GM13976 (cell line): ENCODE data around the gene CACNA2D3.

Experiments
- DNase-seq: peaks from one replicate; pipeline ENCODE4 v3.0.0; 2012; ENCODE audit warnings: low spot score
- in situ Hi-C: fragments of 300-500 bp; cut with MboI; formaldehyde crosslinking; loops from one replicate; pipeline ENCODE4 v1.12.0; 2022; ENCODE audit warnings: low sequenced_read_pairs, mixed read lengths, inconsistent platforms; ENCODE audit not compliant: unreplicated experiment
- TF ChIP-seq, protein P1 (sequence below): IDR thresholded peaks from 2 replicates; pipeline ENCODE4 v1.5.1; 2012; ENCODE audit warnings: borderline replicate concordance, mild to moderate bottlenecking; ENCODE audit not compliant: insufficient read depth; ENCODE audit errors: extremely low read depth, missing control alignments, control extremely low read depth

The CACNA2D3 gene

DNA sequence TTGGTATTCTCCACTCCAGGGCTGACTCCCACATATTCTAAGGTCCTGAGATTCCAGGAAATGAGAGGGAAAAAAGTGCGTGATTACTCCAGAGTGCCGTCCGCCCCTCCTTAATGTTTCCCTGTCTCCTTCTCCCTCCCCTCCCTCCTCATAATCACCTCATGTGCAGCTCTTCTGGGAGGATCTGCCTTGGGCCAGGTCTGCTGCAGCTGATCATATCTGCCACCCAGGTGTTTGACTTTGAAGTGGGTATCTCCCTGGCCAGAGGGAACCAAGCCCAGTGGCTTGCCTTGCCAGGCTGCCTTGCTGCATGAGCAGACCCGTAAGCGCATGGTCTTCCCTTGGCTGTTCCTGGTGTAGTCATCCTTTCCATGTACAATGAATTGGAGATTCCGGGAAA, 833.6 kb downstream of the CACNA2D3 start:
- TF ChIP-seq, protein P1, sequence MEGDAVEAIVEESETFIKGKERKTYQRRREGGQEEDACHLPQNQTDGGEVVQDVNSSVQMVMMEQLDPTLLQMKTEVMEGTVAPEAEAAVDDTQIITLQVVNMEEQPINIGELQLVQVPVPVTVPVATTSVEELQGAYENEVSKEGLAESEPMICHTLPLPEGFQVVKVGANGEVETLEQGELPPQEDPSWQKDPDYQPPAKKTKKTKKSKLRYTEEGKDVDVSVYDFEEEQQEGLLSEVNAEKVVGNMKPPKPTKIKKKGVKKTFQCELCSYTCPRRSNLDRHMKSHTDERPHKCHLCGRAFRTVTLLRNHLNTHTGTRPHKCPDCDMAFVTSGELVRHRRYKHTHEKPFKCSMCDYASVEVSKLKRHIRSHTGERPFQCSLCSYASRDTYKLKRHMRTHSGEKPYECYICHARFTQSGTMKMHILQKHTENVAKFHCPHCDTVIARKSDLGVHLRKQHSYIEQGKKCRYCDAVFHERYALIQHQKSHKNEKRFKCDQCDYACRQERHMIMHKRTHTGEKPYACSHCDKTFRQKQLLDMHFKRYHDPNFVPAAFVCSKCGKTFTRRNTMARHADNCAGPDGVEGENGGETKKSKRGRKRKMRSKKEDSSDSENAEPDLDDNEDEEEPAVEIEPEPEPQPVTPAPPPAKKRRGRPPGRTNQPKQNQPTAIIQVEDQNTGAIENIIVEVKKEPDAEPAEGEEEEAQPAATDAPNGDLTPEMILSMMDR = no peak
- in situ Hi-C loops = no loop called here
- DNase-seq = no peak

DNA sequence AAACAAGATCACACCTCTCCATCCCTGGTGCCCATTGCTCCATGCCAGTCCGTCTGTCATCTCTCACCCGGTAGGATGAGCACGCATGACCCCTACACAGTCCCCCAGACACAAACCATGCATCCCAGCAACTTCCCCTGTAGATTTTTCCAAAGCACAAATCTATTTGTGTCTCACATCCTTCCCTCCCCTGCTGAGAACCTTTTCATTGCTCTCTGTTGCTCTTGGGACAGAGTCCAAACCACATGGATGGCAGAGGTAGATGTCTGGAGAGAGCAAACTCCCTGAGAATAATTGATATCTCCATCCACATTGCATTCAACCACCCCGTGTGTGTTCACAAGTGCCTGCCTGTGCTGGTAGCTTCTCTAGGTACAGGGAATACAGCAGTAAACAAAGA, 835.4 kb downstream of the CACNA2D3 start:
- TF ChIP-seq, protein P1 = no peak
- no peak for DNase-seq
- in situ Hi-C loops = no loop called here

DNA sequence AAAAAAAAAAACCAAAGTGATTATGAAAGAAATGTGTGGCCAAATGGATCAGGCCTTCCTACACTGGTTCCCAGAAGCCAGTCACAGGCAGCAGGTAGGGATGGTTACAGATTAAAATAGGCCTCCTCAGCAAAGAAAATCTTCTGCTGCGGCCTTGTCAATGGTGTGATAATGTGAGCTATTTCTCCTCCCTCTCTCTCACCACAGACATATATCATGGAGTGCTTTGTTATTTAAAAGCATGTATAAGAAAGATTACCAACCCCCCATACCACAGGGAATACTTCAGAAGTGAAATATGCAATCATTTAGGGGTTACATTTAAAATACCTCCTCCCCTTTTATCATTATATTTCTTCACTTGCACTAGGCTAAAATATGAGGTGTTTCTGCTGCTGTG, 837.7 kb downstream of the CACNA2D3 start:
- TF ChIP-seq, protein P1 = no peak
- in situ Hi-C loops = no loop called here
- no peak for DNase-seq

DNA sequence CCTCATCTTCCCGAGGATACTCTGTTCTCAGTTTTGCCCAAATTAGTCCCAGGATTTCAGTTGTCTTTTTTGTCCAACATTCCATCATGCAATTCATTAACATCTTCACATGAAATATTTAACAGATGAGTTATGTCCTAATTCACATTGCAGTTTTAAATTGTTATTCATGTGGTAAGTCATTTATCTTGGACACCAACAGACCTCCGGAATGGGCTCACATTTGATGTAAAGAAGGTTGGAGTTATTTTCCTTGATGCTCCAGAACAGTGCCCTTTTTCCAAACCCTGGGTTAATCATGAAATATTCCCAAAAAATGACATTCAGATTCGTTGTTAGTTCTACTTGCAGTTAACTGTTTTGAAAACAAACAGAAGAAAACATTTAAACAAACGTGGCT, 838.3 kb downstream of the CACNA2D3 start:
- in situ Hi-C loops = no loop called here
- TF ChIP-seq, protein P1 = no peak
- no peak for DNase-seq

DNA sequence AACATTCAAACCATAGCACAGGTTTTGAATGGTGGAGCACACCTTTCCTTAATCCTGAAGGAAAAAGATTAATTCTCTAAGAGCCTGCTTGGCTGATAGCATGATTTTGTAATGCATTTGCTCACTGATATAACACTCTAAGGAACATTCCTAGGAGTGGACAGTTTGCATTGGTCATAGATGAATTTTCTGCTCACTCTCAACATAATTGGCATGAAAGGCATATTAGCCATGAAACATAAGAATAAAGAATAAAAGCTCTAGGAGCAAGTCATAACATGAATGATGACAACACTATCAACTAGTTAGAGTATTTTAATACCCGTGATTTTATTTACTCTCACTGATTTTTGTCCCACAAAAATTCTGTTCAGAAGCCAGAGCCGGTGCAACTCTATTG, 839.8 kb downstream of the CACNA2D3 start:
- in situ Hi-C loops = no loop called here
- TF ChIP-seq, protein P1 = no peak
- DNase-seq = no peak

DNA sequence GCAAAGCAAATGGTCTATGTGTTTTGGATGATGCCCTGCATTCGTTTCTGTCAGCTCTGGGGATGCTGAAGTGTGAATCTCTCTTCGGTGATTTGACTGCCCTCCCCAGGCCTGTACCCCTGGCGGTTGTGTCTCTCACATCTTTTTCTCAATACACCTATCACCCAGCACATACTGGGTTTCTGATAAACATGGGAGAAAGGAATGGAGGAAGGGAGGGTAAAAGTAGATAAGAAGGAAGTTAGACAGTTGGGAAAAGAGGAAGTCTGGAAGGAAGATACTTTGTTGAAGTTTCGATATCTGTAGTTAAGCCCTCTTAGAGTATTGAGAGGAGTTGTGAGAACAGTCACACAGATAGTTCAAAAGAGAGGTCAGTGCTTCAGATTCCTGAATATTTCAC, 841.3 kb downstream of the CACNA2D3 start:
- no peak for DNase-seq
- in situ Hi-C loops = no loop called here
- TF ChIP-seq, protein P1 = no peak

DNA sequence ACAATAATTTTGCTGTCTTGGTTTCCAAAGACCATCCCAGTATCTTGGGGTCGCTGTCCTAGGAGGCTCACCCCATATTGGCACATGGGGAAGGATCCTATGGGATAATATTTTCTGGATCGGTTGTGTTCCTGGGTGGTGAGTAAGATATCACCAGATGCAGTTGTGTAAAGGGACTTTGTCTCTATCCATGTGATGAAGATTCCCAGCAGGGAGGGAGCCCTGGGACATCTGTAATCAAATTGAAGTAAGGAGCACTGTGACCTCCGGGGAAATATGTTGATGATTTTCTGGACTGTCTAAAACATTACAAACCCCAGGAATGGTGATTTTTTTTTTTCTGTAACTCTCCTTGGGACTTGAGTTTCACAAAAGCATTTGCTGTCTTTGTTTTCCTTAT, 841.7 kb downstream of the CACNA2D3 start:
- TF ChIP-seq, protein P1 = no peak
- DNase-seq = no peak
- in situ Hi-C loops = no loop called here
